GM12873 (cell line): ENCODE results near the gene MORN3.

ENCODE experiments used
- TF ChIP-seq, protein P1 (sequence below): IDR thresholded peaks from 2 replicates; pipeline ENCODE4 v1.5.1; 2012; ENCODE audit warnings: low read depth, mild to moderate bottlenecking, moderate library complexity, low read length, control low read depth; ENCODE audit not compliant: insufficient read depth; ENCODE audit errors: missing control alignments

Gene MORN3

GRCh38 chr12:121669521-121669900 is at the start of gene MORN3:
TSS of gene MORN3 (minus strand) at chr12:121669654. CDS start at chr12:121669483, 171 bp downstream.
- TF ChIP-seq, protein P1, sequence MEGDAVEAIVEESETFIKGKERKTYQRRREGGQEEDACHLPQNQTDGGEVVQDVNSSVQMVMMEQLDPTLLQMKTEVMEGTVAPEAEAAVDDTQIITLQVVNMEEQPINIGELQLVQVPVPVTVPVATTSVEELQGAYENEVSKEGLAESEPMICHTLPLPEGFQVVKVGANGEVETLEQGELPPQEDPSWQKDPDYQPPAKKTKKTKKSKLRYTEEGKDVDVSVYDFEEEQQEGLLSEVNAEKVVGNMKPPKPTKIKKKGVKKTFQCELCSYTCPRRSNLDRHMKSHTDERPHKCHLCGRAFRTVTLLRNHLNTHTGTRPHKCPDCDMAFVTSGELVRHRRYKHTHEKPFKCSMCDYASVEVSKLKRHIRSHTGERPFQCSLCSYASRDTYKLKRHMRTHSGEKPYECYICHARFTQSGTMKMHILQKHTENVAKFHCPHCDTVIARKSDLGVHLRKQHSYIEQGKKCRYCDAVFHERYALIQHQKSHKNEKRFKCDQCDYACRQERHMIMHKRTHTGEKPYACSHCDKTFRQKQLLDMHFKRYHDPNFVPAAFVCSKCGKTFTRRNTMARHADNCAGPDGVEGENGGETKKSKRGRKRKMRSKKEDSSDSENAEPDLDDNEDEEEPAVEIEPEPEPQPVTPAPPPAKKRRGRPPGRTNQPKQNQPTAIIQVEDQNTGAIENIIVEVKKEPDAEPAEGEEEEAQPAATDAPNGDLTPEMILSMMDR = no peak

DNA sequence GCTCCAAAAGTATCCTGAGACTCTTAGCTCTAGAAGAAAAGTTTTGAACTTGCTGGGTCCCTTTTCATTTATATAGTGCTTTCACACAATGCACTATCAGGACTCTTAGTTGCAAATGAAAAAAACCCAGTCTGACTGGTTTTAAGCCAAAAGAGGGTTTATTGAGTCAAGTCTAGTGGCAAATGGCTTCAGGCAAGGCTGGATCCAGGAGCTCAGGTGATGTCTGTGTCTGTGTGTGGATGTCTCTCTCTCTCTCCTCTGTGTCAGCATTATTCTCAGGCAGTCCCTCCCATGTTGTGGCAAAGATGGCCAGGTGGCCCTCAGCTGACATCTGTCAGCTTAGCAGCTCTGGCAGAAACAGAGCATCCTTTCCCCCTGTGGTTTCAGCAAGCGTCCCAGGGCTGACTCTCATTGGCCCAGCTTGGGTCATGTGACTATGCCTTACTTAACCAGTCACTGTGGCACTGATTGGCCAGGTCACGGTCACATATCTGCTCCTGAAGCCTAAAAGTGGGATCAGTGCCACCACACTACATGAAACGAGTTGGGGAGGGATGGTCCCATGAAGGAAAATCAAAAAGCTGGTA is 49.3 kb upstream of the MORN3 start:
- TF ChIP-seq, protein P1 = no peak

GRCh38 chr12:121717041-121717699 is 47.7 kb upstream of the MORN3 start:
- TF ChIP-seq, protein P1 = no peak

- TF ChIP-seq, protein P1 = no peak
Measured at GRCh38 chr12:121715862-121716435, 46.5 kb upstream of the MORN3 start.

DNA sequence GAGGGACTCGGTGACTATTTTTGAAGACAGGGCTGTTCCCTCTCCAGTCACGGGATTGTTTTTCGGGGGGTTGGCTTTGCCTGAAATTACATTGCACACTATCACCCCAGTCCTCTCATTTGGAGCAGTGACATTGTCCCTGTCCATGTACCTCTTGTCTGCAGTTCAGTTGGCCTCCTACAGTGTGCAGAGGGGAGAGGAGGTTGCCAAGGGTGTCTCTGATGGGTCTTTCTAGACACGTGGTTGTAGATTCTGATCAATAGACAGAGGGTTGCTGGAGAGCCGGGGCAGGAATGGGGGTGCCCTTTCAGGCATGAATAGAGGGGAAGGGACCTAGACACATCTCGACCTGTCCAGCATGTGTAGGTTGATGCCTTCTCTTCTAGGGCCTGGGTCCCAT is 44.3 kb upstream of the MORN3 start:
- TF ChIP-seq, protein P1 = no peak

DNA sequence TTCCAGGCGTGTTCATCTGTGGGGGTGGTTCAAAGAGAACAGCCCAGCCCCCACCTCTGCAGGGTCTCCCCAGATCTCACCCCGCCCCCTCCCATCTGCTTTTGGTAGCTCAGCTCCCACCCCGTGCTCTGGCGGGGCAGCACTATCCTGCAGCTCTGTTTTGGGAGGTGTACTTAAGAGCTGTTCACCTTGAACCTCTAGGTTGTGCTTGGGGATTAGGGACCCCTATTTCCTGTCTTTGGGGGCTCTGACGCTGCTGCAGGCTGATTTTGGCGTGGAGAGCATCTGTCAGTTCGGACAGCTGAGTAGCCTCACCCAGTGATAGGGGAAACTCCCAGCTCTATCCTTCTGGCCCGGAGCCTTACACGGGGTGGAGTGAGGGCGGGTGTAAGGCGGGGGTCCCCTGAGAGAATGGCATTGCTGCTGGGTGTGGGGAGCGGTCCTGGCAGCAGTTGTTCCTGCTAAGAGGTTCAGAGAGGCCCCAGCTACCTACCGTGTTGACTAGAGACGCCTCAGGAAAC is 43.9 kb upstream of the MORN3 start:
- TF ChIP-seq, protein P1 = no peak

GRCh38 chr12:121712461-121713256 is 43.2 kb upstream of the MORN3 start, which contains the start of gene TMEM120B:
TSS of gene TMEM120B (plus strand) at chr12:121712752. CDS start at chr12:121712896, 144 bp downstream.
- TF ChIP-seq, protein P1 = peak; percentile 28
